HG03045 (cell line): ENCODE measurements around the gene EFNA5.
"Not testable (repeated sequence)": the region's sequence is repeated elsewhere in the genome, so short reads cannot be mapped to it uniquely, and the experiment has no call there.

Experiments used
- ATAC-seq: cut with Tn5 transposase; IDR thresholded peaks from one replicate; pipeline ENCODE4 v1.9.1; 2021; ENCODE audit warnings: mild to moderate bottlenecking, moderate library complexity; ENCODE audit not compliant: unreplicated experiment

EFNA5 gene

DNA sequence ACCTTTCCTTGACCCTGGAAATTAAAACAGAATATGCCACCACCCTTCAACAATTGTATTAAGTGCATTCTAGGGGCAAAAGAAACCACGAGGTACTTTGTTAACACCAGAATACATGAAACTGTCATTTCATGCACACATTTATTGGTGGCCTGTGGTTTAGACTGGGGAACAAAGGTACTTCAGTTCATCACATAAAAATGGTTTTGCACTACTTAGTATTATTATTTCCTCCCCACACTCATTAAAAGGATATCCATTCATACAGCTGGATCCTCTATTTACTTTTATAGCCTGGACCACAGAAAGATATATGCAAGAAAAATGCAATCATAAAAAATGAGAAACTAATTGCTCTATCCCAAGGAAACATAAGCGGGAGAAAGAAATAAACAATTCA lies 230.9 kb downstream of the EFNA5 start:
- ATAC-seq: no peak

DNA sequence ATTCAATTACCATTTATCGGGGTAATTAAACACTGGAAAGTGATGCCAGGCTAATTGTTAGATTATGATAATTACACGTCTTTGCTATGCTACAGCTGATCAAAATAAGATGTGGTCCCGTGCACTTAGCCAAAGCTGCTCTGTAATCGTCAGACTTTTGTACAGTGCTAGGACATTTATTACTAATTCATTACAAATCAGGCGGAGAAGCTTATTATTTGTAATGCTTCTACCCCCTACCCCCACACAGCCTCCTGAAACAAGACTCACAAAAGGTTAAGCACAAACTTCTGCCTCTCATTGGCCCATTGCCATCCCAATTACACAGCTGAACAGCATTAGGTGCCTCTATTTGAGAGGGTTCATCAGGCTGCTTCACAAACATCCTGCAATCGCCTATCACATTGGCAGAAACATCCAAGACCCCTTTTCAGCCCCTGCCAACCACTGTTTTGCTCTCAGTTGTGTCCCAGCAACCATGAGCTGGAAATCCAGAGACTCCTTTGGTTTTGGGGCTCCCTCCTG lies 232.7 kb downstream of the EFNA5 start:
- no peak for ATAC-seq

DNA sequence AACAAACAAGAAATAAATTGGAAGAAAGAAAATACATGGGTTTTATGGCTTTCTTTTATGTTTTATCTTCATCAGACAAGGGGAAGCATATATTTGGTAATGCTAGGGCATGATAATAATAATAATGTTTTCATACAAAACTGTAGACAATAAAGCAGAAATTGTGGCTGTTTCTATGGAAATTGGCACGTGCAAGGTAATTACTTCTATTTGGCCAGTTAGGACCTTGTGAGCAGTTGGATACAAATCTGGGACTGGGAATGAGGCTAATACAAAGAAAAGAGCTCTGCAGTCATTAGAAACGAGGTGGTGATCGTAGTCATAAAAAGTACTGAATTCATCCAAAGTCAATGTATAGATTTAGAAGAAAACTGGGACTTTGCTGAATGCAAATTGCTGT lies 233.6 kb downstream of the EFNA5 start:
- ATAC-seq: no peak

DNA sequence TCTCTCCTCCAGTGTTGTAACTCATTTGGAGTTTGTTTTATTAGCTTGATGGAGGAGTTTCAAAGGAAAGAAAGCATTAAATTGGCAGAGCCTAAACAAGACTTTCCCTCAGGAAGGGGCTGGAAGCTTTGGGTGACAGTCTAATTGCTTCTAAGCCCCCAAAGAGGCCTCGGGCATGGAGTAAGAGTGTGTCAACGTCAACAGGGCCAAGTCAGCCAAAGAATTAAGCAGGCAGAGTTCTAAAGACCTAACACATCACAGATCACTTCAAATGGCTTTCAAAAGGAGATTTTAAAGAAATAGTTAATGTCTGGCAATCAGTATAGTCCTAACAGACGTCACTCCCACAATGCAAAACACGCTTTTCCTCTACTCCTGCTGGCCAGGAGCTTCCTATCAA lies 234.5 kb downstream of the EFNA5 start:
- ATAC-seq: no peak

DNA sequence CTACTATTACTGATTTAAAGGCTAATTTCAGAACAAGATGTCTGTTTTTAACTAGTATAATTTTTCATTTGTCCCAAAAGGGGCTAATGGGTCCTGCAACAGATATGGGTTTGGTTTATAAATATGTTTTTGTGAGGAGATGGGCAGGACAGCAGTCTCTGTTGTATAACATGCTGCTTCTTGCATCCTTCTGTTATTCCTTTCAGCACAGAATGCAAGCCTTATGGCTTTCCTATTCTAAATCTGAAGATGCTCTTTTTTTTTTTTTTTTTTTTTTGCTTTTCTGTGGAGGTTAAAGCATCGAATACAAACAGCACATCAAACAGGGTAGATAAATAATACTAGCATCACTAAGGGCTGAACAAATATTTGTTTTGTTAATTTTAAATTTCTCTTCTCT lies 235.7 kb downstream of the EFNA5 start:
- ATAC-seq: no peak

DNA sequence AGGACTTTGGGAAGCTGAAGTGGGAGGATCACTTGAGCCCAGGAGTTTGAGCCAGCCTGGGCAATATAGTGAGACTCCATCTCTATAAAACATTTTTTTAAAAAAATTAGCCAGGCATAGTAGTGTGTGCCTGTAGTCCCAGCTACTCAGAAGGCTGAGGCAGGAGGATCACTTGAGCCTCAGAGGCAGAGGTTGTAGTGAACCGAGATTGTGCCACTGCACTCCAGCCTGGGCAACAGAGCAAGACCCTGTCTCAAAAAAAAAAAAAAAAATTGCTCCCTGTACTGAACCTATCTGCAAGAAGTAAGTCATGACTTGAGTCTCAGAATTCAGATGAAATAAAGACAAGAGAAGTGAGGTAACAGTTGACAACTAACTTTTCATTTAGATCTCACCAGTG lies 237.1 kb downstream of the EFNA5 start:
- ATAC-seq: not testable (repeated sequence)

DNA sequence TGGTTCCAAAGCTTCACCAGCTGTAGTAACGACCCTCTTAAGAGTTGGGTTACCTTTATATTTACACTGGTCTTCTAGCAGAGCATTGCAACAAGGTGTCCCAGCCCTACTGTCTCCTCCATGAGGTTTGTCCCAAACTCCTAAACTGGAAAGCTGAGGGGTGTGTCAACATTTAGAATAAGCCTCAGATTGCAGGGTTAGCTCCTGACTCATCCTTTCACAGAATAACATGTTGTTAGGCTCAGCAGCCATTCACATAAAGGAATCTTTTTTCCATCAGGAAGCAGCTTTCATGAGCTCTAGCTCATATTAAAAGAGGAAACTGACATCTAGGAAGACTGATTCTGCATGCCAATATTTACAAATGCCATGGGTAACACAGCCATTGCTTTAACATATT lies 238.7 kb downstream of the EFNA5 start:
- ATAC-seq: no peak

DNA sequence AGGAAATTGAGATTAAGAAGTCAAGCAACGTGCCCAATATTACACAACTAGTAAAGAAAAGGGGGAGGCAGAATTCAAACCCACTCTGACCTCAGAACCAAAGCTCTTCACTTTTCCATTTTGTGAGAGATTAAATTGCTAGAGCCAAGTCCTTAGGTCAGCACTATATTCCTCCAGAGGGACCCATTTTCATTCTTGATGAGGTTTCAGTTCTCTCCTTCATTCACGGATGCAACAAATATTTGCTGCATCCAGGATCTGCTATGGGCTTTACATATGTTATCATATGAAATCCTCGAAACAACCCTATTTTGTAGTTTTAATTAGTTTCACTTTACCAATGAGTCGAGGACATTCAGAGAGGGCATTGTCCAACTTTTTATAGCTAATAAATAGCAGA lies 239.2 kb downstream of the EFNA5 start:
- ATAC-seq: no peak

DNA sequence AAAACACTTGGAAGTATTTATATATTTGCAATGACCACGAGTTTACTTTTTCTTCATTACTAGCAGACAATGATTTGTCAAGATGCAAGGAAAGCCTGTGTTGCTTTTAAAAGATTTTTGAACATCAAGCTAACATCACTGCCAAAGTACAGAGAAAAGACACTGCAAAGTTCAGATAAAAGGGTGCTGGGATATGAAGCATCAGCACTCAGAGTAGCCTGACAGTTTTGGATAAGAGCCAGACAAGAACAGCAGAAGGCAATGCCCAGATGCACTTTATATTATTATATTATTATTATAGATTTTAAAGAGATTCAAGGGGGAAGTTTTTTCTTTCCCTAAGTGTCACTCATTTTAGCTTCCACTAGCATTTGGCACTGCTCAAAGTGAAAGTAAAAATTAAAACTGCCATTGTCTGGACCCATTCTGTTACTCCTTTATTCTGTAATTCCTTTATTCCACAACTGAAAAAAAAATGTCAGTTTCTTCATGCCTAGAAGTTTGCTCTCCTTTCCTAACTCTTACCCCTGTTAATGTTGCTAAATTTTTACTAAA lies 240.6 kb downstream of the EFNA5 start:
- ATAC-seq: no peak

DNA sequence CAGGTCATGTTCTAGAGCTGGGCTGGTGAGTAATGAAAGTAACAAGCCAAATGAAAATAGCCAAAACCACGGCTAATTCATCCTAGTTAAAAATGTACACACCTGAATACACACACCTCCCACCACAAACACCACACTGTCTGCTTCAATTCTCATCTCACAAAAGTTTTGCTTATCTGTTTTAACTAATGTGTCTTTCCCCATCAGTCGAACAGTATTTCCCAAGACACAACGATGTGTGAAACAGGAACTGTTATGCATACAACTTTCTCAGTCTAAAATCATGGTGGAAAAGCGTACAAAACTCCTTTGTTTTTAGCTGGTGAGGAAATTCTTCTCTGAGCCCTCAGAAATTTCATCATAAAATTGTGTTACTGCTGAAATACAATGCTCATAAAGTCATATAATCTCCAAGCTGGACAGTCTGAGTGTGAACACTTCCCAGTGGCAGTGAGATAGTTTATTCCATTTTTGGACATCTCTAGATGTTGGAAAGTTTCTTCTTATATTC lies 242.4 kb downstream of the EFNA5 start:
- no peak for ATAC-seq

DNA sequence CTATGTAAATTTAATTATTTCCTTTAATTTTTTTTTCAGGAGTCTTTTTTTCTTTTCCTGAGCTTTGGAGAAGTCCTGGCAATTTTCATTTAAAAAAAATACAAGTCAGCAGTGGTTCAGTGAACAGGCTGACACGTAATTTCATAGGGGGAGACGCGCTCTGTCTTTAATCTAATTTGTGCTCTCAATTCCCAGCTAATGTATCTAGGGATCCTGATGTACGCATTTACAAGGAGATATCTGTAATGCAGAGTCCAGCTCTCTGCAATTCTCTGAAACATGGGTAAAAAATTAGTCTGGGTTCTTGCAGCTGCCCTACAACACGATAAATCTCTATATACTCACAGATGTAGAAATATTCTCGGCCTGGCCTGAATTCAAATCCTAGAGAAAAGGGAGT lies 243.9 kb downstream of the EFNA5 start:
- no peak for ATAC-seq

DNA sequence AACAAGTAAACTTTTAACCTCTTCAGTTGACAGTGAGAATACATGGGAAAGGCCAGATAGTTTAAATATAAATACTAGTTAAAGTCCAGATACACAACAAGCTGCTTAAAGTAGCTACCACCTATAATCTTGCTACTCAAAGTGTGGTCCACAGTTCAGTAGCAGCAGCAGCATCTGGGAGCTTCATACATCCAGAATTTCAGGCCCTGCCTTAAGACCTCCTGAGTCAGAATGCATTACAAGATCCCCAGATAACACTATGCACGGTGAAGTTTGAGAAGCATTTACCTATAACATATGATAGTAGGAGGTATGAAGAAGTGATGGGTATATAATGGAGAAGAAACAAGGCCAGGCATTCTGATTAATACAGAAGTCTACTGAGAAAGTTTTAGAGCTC lies 244.5 kb downstream of the EFNA5 start:
- no peak for ATAC-seq

DNA sequence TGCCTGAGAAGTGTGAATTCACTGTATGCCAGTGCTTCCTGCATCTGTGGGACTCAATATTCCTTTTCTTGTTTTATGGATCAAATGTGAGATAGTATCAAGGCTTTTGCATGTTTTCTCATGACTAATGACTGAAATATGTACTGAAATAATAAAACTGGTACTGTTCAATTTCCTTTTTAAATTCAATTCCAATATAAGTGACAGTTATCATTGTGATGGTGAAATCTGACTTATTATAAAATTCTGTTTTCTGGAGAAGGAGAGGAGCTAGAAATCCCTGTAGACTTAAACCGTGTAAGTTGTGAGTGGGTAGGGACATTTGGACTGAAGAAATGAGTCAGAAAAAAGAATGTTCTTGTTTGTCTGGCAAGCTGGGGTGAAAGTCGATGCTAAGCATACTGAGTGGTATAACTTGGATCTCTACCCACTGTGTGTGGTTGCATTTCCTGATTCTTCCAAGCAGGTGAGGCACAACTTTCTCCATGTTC lies 245.2 kb downstream of the EFNA5 start:
- no peak for ATAC-seq

DNA sequence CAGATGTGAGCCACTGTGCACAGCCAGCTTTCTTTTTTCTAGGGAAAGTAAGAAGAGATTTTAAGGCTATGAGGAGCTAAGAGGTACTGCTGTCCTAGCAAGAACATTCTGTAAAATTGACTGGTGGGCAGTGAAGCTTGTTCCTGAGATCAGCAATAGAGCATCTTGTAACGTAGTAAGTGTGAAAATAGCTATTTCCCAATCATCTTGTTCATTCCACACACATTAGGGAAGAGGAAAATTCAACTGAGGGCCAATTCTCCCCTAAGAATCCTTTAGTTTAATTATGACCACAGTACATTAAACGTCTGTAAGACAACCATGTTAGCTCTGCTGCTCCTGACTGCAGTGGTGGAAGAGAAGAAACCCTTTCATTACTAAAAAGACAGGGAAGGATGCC lies 246.2 kb downstream of the EFNA5 start:
- ATAC-seq: no peak

DNA sequence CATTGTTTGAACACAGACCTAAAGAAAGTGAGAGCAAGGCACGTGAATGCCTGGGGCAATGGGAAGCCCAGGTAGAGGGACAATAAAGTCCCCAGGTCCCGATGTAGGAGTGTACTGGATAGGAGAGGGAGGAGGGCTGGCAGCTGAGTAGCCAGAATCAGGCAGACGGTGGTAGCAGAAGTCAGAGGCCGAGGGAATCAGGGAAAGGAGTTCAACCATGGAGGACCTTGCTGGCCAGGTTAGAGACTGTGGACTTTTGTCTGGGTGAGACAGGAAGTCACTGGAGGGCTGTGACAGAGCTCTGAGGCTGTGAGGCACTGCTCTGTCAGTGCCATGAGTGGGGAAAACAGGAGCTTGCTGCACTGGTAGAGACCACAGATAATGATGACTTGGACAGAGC lies 248.2 kb downstream of the EFNA5 start:
- ATAC-seq: no peak

DNA sequence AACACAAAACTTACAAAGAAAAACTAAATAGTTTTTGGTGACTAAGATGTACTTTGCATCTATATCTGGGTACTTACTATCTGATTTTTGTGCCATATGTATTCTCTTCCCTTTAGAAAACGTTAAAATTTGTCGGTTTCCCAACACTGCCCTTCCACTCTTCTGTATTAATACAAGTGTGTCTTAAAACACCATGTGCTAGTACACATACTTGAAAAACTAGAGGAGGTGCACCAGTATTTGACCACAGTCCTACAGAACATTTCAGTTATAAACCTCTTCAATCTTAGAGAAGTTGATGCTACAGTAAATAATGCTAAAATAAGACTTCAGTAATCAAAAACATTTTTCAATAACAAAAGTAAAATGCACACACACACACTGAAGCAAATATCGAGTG lies 251.2 kb downstream of the EFNA5 start:
- ATAC-seq: no peak

DNA sequence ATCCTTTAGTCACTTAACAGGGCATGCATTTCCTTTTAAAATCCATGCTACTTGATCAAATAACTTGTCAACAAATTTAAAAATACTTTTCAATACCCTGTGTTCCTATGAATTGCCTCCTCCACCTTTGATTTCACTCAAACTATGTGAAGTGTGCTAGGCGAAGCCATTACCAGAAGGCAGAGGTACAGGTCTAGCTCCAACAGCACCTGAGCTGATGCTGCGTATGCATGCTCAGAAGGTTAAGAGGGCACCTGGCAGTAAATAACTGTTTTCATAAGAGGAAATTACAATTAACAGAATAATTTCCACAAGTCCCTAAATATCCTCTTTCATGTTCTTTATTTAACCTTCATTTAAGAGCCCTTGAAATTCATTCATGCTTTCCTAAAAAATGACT lies 251.8 kb downstream of the EFNA5 start:
- no peak for ATAC-seq

DNA sequence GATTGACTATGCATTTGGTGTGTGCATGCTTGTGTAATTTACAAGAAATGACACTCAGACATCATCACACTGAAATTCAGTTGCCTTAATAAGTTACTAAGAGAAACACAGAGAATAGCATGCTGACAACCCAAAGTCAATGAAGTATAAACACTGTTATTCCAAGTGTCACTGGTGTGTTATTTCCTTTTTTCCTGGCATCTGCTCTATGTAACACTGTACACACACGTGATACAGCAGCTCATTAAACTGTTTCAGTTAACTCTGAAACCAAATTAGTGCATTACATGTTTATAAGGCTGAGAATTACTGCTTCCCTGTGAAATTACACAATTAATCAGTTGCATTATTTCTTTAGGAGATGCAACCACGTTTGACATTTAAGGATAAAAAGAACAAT lies 252.7 kb downstream of the EFNA5 start:
- ATAC-seq: no peak

DNA sequence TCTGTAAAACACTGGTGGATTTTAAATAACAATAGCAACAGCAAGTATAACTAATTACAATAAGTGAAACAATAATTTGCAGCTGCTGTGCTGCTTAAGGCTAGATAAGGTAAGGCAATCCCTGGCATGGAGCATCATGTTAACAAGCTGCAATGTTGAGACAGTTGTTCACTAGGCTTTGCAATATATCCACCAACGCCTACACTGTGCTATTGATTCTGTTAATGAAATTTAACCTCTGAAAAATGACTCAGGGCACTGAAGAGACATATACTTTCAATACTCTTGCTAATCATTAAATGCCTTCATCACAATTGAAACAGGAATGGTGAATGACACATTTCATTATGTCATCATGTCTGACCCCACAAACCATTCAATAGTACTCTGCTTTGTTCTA lies 255.0 kb downstream of the EFNA5 start:
- no peak for ATAC-seq

DNA sequence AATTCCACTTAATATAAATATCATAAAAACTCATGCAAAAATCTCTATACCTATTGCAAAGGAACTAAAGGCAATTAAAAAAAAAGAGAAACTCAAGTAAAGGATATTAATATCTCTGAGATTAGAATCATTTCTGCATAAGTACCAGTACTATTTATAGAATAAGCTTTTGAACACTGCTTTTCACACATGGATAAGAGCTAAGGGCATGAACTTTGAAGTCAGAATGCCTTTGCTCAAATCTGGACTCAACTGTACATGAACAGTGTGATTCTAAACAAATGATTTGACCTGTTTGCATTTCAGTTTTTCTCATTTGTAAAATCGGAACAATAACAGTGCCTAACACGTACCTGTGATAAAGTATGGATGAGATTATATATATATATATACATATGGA lies 255.9 kb downstream of the EFNA5 start:
- ATAC-seq: no peak

DNA sequence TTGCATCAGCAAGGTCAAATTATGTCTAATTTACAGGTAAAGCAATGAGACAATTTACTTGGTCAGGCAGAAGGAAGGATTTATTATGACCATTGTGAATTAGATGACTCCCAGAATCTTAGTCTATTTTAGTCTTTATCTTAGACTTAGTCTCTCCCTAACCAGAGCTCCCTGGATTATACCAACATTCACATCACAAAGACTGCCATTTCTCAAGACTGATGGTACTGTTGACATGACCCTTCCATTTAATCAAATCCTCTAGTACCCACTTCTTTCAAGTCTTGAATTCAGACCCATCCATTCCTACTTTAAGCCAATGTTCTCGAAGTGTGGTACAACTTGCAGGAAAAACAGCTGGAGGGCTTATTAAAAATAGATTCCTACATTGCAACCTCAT lies 257.0 kb downstream of the EFNA5 start:
- ATAC-seq: no peak

DNA sequence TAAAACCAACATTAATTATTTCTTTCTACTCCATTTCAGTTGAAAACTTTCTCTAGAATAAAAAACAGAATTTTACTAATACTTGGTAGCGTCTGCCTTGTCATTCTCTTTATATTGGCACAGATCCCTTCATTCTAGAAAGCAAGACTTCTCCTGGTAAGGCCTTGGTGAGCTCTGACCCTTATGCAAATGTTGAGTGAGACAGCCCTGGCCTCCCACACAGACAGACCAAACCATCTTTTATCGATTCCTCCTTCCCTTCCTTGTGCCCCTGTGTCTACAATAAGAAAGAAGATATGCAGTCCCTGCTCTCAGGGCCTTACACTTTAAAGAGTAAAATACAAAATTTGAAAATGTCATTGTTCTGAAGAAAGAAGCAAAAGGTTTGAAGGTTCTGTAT lies 262.2 kb downstream of the EFNA5 start:
- no peak for ATAC-seq

DNA sequence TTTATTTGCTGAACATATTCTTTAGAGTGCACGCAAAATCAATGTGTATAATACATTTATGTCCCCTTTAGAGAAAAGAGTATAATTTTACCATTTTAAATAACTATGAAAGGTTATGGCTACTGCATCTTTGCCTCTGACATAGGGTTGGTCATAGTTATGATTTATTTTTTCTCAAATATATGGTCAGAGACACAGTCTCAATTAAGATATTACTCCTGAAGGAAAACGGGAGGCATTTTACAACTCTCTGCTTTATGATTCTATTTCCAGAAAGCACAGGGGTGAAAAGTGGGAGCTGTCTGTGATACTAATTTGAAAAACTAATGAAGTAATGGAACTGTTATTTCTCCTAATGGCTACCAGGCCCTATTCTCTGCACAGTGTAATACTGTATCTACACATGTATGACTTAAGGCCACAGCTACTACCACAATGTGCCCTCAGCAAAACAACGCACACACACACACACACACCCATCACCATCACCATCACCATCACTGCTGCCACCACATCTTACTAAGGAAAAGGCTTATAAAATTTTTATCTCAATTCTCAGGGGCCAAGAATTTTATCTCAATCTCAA lies 262.9 kb downstream of the EFNA5 start:
- ATAC-seq: no peak
